Endodermal cell (in vitro differentiated cells): ENCODE results near the gene STK32B. TPM values are rescaled to one million over a fixed set of nuclear protein-coding genes. Genes with fewer than 3 reads are reported as not detected.

Source experiments
- DNase-seq: peaks from one replicate; pipeline ENCODE4 v3.0.0-alpha.2; 2017
- H3K27ac ChIP-seq: 2 replicates; pipeline ENCODE4 v1.5.1; 2013; ENCODE audit warnings: mild to moderate bottlenecking, low read depth, low read length, moderate library complexity
- H3K27me3 ChIP-seq: 2 replicates; pipeline ENCODE4 v1.6.1; 2013; ENCODE audit warnings: mild to moderate bottlenecking, low read length, moderate library complexity; ENCODE audit not compliant: insufficient read depth, control insufficient read depth, poor library complexity, severe bottlenecking
- H3K36me3 ChIP-seq: 2 replicates; pipeline ENCODE4 v1.7.0; 2013; ENCODE audit warnings: mild to moderate bottlenecking, low read length, moderate library complexity; ENCODE audit not compliant: control insufficient read depth, insufficient read depth
- H3K4me1 ChIP-seq: one replicate; pipeline ENCODE4 v1.7.0; 2013; ENCODE audit warnings: low read length; ENCODE audit not compliant: control insufficient read depth, insufficient read depth
- H3K4me3 ChIP-seq: 2 replicates; pipeline ENCODE4 v1.5.1; 2013; ENCODE audit warnings: mild to moderate bottlenecking, low read length, moderate library complexity
- H3K9ac ChIP-seq: 2 replicates; pipeline ENCODE4 v1.6.1; 2013; ENCODE audit warnings: mild to moderate bottlenecking, low read length, moderate library complexity; ENCODE audit not compliant: poor library complexity, severe bottlenecking; ENCODE audit errors: extremely low read depth
- H3K9me3 ChIP-seq: 2 replicates; pipeline ENCODE4 v1.6.1; 2013; ENCODE audit warnings: mild to moderate bottlenecking, low read length, moderate library complexity; ENCODE audit not compliant: control insufficient read depth
- H3K27ac Mint-ChIP-seq: 2 replicates; pipeline ENCODE4 v1.8.0; 2020; ENCODE audit warnings: mixed read lengths
- H3K27me3 Mint-ChIP-seq: 2 replicates; pipeline ENCODE4 v1.8.0; 2021; ENCODE audit warnings: mild to moderate bottlenecking, mixed read lengths; ENCODE audit not compliant: insufficient read depth
- H3K36me3 Mint-ChIP-seq: 2 replicates; pipeline ENCODE4 v1.8.0; 2020; ENCODE audit warnings: low read depth, mixed read lengths
- H3K4me1 Mint-ChIP-seq: 2 replicates; pipeline ENCODE4 v1.8.0; 2020; ENCODE audit warnings: mixed read lengths
- H3K4me3 Mint-ChIP-seq: 2 replicates; pipeline ENCODE4 v1.8.0; 2020; ENCODE audit warnings: mild to moderate bottlenecking, moderate library complexity, mixed read lengths
- H3K9me3 Mint-ChIP-seq: 2 replicates; pipeline ENCODE4 v1.8.0; 2020; ENCODE audit warnings: mild to moderate bottlenecking, mixed read lengths
- CTCF ChIP-seq: fragments of 200-600 bp; sonication (generic); conservative IDR thresholded peaks from 2 replicates; pipeline ENCODE4 v1.5.0; 2021; ENCODE audit warnings: antibody characterized with exemption, mild to moderate bottlenecking
- WGBS, 2 experiments: methylation state at CpG; one replicate each; pipeline versions ENCODE4 v1.1.5 to v1.1.7; 2013; ENCODE audit warnings: missing lambda C conversion rate in 2 of 2, mixed read lengths in 1 of 2; ENCODE audit not compliant: insufficient coverage in 1 of 2, insufficient read length in 1 of 2; 5-methylcytosine and 5-hydroxymethylcytosine counted together
- total RNA-seq, 2 donors: library from RNA; stranded (reverse); fragmentation: NEBNext Ultra II Directional in 1 of 2; extraction: Animal tissue kit (Norgen Biotek cat#: 25700) in 1 of 2; gene quantifications; 2 replicates in 1 of 2; 3 replicates in 1 of 2; pipeline ENCODE4 v1.2.1, GENCODE V29; 2021

STK32B gene
- total RNA-seq, 2 donors from 2014 or later = 1.4 to 1.5 TPM

GRCh38 chr4:5424211-5424610 is 372.9 kb downstream of the STK32B start:
- Histone ChIP-seq H3K4me1 (no peaks in the 10 kb centered on the region), H3K36me3 (no peaks in the 10 kb centered on the region), H3K4me3 (no peak overlapping the region), H3K9ac (no peak overlapping the region), H3K9me3 (no peaks in the 10 kb centered on the region), H3K27me3 (no peaks in the 10 kb centered on the region), H3K27ac (no peak overlapping the region)
- Mint-ChIP-seq H3K4me3 (no peak overlapping the region), H3K27me3 (peaks cover 11% of the 10 kb centered on the region), H3K4me1 (peaks cover 4% of the 10 kb centered on the region), H3K36me3 (no peaks in the 10 kb centered on the region), H3K9me3 (peaks cover 2% of the 10 kb centered on the region), H3K27ac (no peak overlapping the region)
- DNase-seq = no peak
- no peak for TF ChIP-seq CTCF
- 86 to 88% methylated on average over 1 to 3 of the region's 3 CpGs for WGBS, 2 experiments

GRCh38 chr4:5424901-5425300 is 373.6 kb downstream of the STK32B start:
- no peak overlapping the region for H3K27ac ChIP-seq
- no peak overlapping the region for H3K4me3 ChIP-seq
- H3K27ac Mint-ChIP-seq = no peak overlapping the region
- no peaks in the 10 kb centered on the region for H3K27me3 ChIP-seq
- no peak overlapping the region for H3K9ac ChIP-seq
- H3K4me3 Mint-ChIP-seq = no peak overlapping the region
- no peak for TF ChIP-seq CTCF
- H3K36me3 Mint-ChIP-seq = no peaks in the 10 kb centered on the region
- peaks cover 6% of the 10 kb centered on the region for H3K9me3 Mint-ChIP-seq
- no peak for DNase-seq
- peaks cover 4% of the 10 kb centered on the region for H3K9me3 ChIP-seq
- H3K36me3 ChIP-seq = no peaks in the 10 kb centered on the region
- peaks cover 10% of the 10 kb centered on the region for H3K27me3 Mint-ChIP-seq
- WGBS, 2 experiments = 89 to 92% methylated on average over 6 to 8 of the region's 8 CpGs
- no peaks in the 10 kb centered on the region for H3K4me1 ChIP-seq
- H3K4me1 Mint-ChIP-seq = peaks cover 4% of the 10 kb centered on the region

GRCh38 chr4:5429747-5430146 is 378.5 kb downstream of the STK32B start:
- H3K4me1 ChIP-seq = peaks cover under 1% of the 10 kb centered on the region
- TF ChIP-seq CTCF = no peak
- H3K27ac ChIP-seq = no peak overlapping the region
- H3K9me3 Mint-ChIP-seq = peaks cover 15% of the 10 kb centered on the region
- no peaks in the 10 kb centered on the region for H3K36me3 ChIP-seq
- H3K27me3 Mint-ChIP-seq = peaks cover 10% of the 10 kb centered on the region
- peaks cover 7% of the 10 kb centered on the region for H3K9me3 ChIP-seq
- no peak overlapping the region for H3K9ac ChIP-seq
- no peaks in the 10 kb centered on the region for H3K4me1 Mint-ChIP-seq
- no peak for DNase-seq
- no peak overlapping the region for H3K4me3 Mint-ChIP-seq
- H3K27ac Mint-ChIP-seq = no peak overlapping the region
- H3K4me3 ChIP-seq = no peak overlapping the region
- H3K27me3 ChIP-seq = no peaks in the 10 kb centered on the region
- H3K36me3 Mint-ChIP-seq = no peaks in the 10 kb centered on the region
